ENCODE data around the gene UBE2D2.
"Not testable (repeated sequence)": the region's sequence is repeated elsewhere in the genome, so short reads cannot be mapped to it uniquely, and the experiment has no call there.

UBE2D2 gene

GRCh38 chr5:139560752-139561654 is at the start of gene UBE2D2:
UBE2D2 (plus strand) TSS chr5:139561339; CDS start chr5:139561792, 453 bp downstream.
- in situ Hi-C loops (cut with MboI; ENCODE audit: low sequenced_read_pairs, unreplicated experiment), result no loop called here
- peak; percentile 97 for DNase-seq (ENCODE audit: low spot score)
- no peak for TF ChIP-seq CTCF (IDR thresholded peaks at IDR 0.05; ENCODE audit: borderline replicate concordance, control extremely low read depth, extremely low read depth, insufficient read depth, missing control alignments)

DNA sequence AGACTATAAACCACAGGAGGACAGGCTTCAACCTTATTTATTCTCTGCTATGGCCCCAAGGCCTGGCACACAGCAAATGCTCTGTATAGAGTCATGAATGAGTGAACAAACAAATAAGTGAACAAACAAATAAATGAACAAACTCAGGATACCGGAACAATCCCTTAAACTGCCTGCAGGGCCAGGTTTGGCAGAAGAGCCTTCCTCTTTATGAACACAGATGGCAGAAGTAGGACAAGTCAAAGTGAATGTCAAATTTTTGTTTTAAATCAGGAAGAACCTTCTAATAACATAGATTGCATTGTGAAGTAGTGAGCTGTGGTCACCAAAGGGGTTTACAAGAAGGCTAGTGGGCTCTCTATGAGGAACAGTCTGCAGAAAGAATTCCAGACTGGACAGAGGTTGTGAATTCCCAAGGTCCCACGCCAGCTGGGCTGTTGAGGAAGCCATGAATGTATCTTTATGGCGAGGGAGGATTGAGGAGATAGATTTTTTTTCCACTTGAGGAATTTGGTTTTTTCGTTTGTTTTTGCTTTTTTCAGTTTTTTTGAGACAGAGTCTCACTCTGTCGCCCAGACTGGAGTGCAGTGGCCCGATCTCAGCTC is 48.3 kb upstream of the UBE2D2 start:
- no peak for DNase-seq (ENCODE audit: low spot score)
- no peak for TF ChIP-seq CTCF (IDR thresholded peaks at IDR 0.05; ENCODE audit: borderline replicate concordance, control extremely low read depth, extremely low read depth, insufficient read depth, missing control alignments)
- in situ Hi-C loops (cut with MboI; ENCODE audit: low sequenced_read_pairs, unreplicated experiment), result no loop called here

DNA sequence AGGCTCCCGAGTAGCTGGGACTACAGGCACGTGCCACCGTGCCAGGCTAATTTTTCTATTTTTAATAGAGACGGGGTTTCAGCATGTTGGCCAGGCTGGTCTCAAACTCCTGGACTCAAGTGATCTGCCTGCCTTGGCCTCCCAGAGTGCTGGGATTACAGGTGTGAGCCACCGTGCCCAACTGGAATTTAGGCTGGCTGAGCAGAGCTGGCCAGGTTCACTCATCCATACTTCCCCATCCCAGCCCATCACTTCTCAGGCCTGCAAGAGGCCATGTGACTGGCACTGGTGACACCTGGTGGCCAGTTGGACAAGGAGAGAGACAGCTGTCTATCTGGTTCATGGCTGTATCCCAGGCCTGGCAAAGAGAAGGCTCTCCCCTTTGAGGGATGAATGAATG is 47.7 kb upstream of the UBE2D2 start:
- DNase-seq (ENCODE audit: low spot score), result peak; percentile 72
- in situ Hi-C loops (cut with MboI; ENCODE audit: low sequenced_read_pairs, unreplicated experiment), result not testable (repeated sequence)
- TF ChIP-seq CTCF (IDR thresholded peaks at IDR 0.05; ENCODE audit: borderline replicate concordance, control extremely low read depth, extremely low read depth, insufficient read depth, missing control alignments), result peak; percentile 85

GRCh38 chr5:139513852-139514485 is 47.2 kb upstream of the UBE2D2 start:
- TF ChIP-seq CTCF (IDR thresholded peaks at IDR 0.05; ENCODE audit: borderline replicate concordance, control extremely low read depth, extremely low read depth, insufficient read depth, missing control alignments), result no peak
- DNase-seq (ENCODE audit: low spot score), result no peak
- in situ Hi-C loops (cut with MboI; ENCODE audit: low sequenced_read_pairs, unreplicated experiment), result no loop called here

- DNase-seq (ENCODE audit: low spot score), result no peak
- no peak for TF ChIP-seq CTCF (IDR thresholded peaks at IDR 0.05; ENCODE audit: borderline replicate concordance, control extremely low read depth, extremely low read depth, insufficient read depth, missing control alignments)
- in situ Hi-C loops (cut with MboI; ENCODE audit: low sequenced_read_pairs, unreplicated experiment), result no loop called here
Measured at GRCh38 chr5:139514486-139514856, 46.7 kb upstream of the UBE2D2 start.

- DNase-seq (ENCODE audit: low spot score), result peak; percentile 96
Measured at GRCh38 chr5:139517683-139518564, 43.2 kb upstream of the UBE2D2 start.

More at GRCh38 chr5:139517683-139518564, 43.2 kb upstream of the UBE2D2 start:
- peak; percentile 99 for TF ChIP-seq CTCF (IDR thresholded peaks at IDR 0.05; ENCODE audit: borderline replicate concordance, control extremely low read depth, extremely low read depth, insufficient read depth, missing control alignments)
- in situ Hi-C loops (cut with MboI; ENCODE audit: low sequenced_read_pairs, unreplicated experiment), result loop anchor here (5.0 kb wide), 1 partner anchor 96 kb away; no protein-coding TSS in a partner anchor

Data from GM13976 (cell line).